ENCODE results near the gene KDM5A.

The KDM5A gene

GRCh38 chr12:254912-255311 is 134.2 kb downstream of the KDM5A start:
- Histone ChIP-seq H3K27ac (ENCODE audit: low read length) (no peak overlapping the region), H3K9me3 (ENCODE audit: control insufficient read depth in 1 of 2, low read length in 2 of 2) (no peaks in the 10 kb centered on the region), H3K27me3 (ENCODE audit: low read depth, low read length) (peaks cover 6% of the 10 kb centered on the region), H3K4me1 (ENCODE audit: control insufficient read depth in 1 of 2, insufficient read depth in 2 of 2, low read length in 2 of 2) (no peaks in the 10 kb centered on the region), H3K36me3 (ENCODE audit: control insufficient read depth in 1 of 2, insufficient read depth in 2 of 2, low read length in 2 of 2) (no peaks in the 10 kb centered on the region), H3K4me3 (ENCODE audit: low read depth in 1 of 2, low read length in 2 of 2) (no peak overlapping the region)

- H3K36me3 ChIP-seq (ENCODE audit: control insufficient read depth in 1 of 2, insufficient read depth in 2 of 2, low read length in 2 of 2) = no peaks in the 10 kb centered on the region
- H3K4me1 ChIP-seq (ENCODE audit: control insufficient read depth in 1 of 2, insufficient read depth in 2 of 2, low read length in 2 of 2) = no peaks in the 10 kb centered on the region
- no peaks in the 10 kb centered on the region for H3K9me3 ChIP-seq (ENCODE audit: control insufficient read depth in 1 of 2, low read length in 2 of 2)
- peaks cover 6% of the 10 kb centered on the region for H3K27me3 ChIP-seq (ENCODE audit: low read depth, low read length)
- no peak overlapping the region for H3K4me3 ChIP-seq (ENCODE audit: low read depth in 1 of 2, low read length in 2 of 2)
- no peak overlapping the region for H3K27ac ChIP-seq (ENCODE audit: low read length)
These were observed 135.1 kb downstream of the KDM5A start for GRCh38 chr12:254039-254438.

GRCh38 chr12:253116-253831 is 135.8 kb downstream of the KDM5A start:
- Histone ChIP-seq H3K27me3 (ENCODE audit: low read depth, low read length) (peaks cover 1% of the 10 kb centered on the region), H3K9me3 (ENCODE audit: control insufficient read depth in 1 of 2, low read length in 2 of 2) (peaks cover 0 to 1% of the 10 kb centered on the region in 2 donors), H3K4me3 (ENCODE audit: low read depth in 1 of 2, low read length in 2 of 2) (no peak overlapping the region), H3K36me3 (ENCODE audit: control insufficient read depth in 1 of 2, insufficient read depth in 2 of 2, low read length in 2 of 2) (no peaks in the 10 kb centered on the region), H3K27ac (ENCODE audit: low read length) (no peak overlapping the region), H3K4me1 (ENCODE audit: control insufficient read depth in 1 of 2, insufficient read depth in 2 of 2, low read length in 2 of 2) (no peaks in the 10 kb centered on the region)

- Histone ChIP-seq H3K4me1 (ENCODE audit: control insufficient read depth in 1 of 2, insufficient read depth in 2 of 2, low read length in 2 of 2) (no peaks in the 10 kb centered on the region), H3K9me3 (ENCODE audit: control insufficient read depth in 1 of 2, low read length in 2 of 2) (peaks cover 0 to 2% of the 10 kb centered on the region in 2 donors), H3K4me3 (ENCODE audit: low read depth in 1 of 2, low read length in 2 of 2) (no peak overlapping the region), H3K36me3 (ENCODE audit: control insufficient read depth in 1 of 2, insufficient read depth in 2 of 2, low read length in 2 of 2) (no peaks in the 10 kb centered on the region), H3K27me3 (ENCODE audit: low read depth, low read length) (no peaks in the 10 kb centered on the region), H3K27ac (ENCODE audit: low read length) (no peak overlapping the region)
These were observed 136.5 kb downstream of the KDM5A start for GRCh38 chr12:252636-253035.

GRCh38 chr12:247271-247670 is 141.8 kb downstream of the KDM5A start:
- Histone ChIP-seq H3K27ac (ENCODE audit: low read length) (no peak overlapping the region), H3K27me3 (ENCODE audit: low read depth, low read length) (no peaks in the 10 kb centered on the region), H3K4me3 (ENCODE audit: low read depth in 1 of 2, low read length in 2 of 2) (no peak overlapping the region), H3K4me1 (ENCODE audit: control insufficient read depth in 1 of 2, insufficient read depth in 2 of 2, low read length in 2 of 2) (no peaks in the 10 kb centered on the region), H3K9me3 (ENCODE audit: control insufficient read depth in 1 of 2, low read length in 2 of 2) (peaks cover 5 to 9% of the 10 kb centered on the region in 2 donors), H3K36me3 (ENCODE audit: control insufficient read depth in 1 of 2, insufficient read depth in 2 of 2, low read length in 2 of 2) (no peaks in the 10 kb centered on the region)

GRCh38 chr12:243381-243780 is 145.7 kb downstream of the KDM5A start:
- Histone ChIP-seq H3K27ac (ENCODE audit: low read length) (no peak overlapping the region), H3K9me3 (ENCODE audit: control insufficient read depth in 1 of 2, low read length in 2 of 2) (peaks cover 5 to 9% of the 10 kb centered on the region in 2 donors), H3K4me3 (ENCODE audit: low read depth in 1 of 2, low read length in 2 of 2) (no peak overlapping the region), H3K27me3 (ENCODE audit: low read depth, low read length) (no peaks in the 10 kb centered on the region), H3K4me1 (ENCODE audit: control insufficient read depth in 1 of 2, insufficient read depth in 2 of 2, low read length in 2 of 2) (no peaks in the 10 kb centered on the region), H3K36me3 (ENCODE audit: control insufficient read depth in 1 of 2, insufficient read depth in 2 of 2, low read length in 2 of 2) (no peaks in the 10 kb centered on the region)

- Histone ChIP-seq H3K36me3 (ENCODE audit: control insufficient read depth in 1 of 2, insufficient read depth in 2 of 2, low read length in 2 of 2) (no peaks in the 10 kb centered on the region), H3K27me3 (ENCODE audit: low read depth, low read length) (no peaks in the 10 kb centered on the region), H3K4me3 (ENCODE audit: low read depth in 1 of 2, low read length in 2 of 2) (no peak overlapping the region), H3K27ac (ENCODE audit: low read length) (no peak overlapping the region), H3K4me1 (ENCODE audit: control insufficient read depth in 1 of 2, insufficient read depth in 2 of 2, low read length in 2 of 2) (no peaks in the 10 kb centered on the region), H3K9me3 (ENCODE audit: control insufficient read depth in 1 of 2, low read length in 2 of 2) (peaks cover 5 to 8% of the 10 kb centered on the region in 2 donors)
These were observed 146.6 kb downstream of the KDM5A start for GRCh38 chr12:242496-242895.

GRCh38 chr12:241266-241665 is 147.9 kb downstream of the KDM5A start:
- Histone ChIP-seq H3K27me3 (ENCODE audit: low read depth, low read length) (no peaks in the 10 kb centered on the region), H3K4me3 (ENCODE audit: low read depth in 1 of 2, low read length in 2 of 2) (no peak overlapping the region), H3K27ac (ENCODE audit: low read length) (no peak overlapping the region), H3K4me1 (ENCODE audit: control insufficient read depth in 1 of 2, insufficient read depth in 2 of 2, low read length in 2 of 2) (no peaks in the 10 kb centered on the region), H3K9me3 (ENCODE audit: control insufficient read depth in 1 of 2, low read length in 2 of 2) (peaks cover 0 to 5% of the 10 kb centered on the region in 2 donors), H3K36me3 (ENCODE audit: control insufficient read depth in 1 of 2, insufficient read depth in 2 of 2, low read length in 2 of 2) (no peaks in the 10 kb centered on the region)

- Histone ChIP-seq H3K4me1 (ENCODE audit: control insufficient read depth in 1 of 2, insufficient read depth in 2 of 2, low read length in 2 of 2) (no peaks in the 10 kb centered on the region), H3K27ac (ENCODE audit: low read length) (no peak overlapping the region), H3K4me3 (ENCODE audit: low read depth in 1 of 2, low read length in 2 of 2) (no peak overlapping the region), H3K27me3 (ENCODE audit: low read depth, low read length) (no peaks in the 10 kb centered on the region), H3K36me3 (ENCODE audit: control insufficient read depth in 1 of 2, insufficient read depth in 2 of 2, low read length in 2 of 2) (no peaks in the 10 kb centered on the region), H3K9me3 (ENCODE audit: control insufficient read depth in 1 of 2, low read length in 2 of 2) (peaks cover 0 to 6% of the 10 kb centered on the region in 2 donors)
These were observed 148.6 kb downstream of the KDM5A start for GRCh38 chr12:240566-240965.

GRCh38 chr12:238736-239398 is 150.3 kb downstream of the KDM5A start:
- Histone ChIP-seq H3K27ac (ENCODE audit: low read length) (no peak overlapping the region), H3K36me3 (ENCODE audit: control insufficient read depth in 1 of 2, insufficient read depth in 2 of 2, low read length in 2 of 2) (no peaks in the 10 kb centered on the region), H3K4me1 (ENCODE audit: control insufficient read depth in 1 of 2, insufficient read depth in 2 of 2, low read length in 2 of 2) (no peaks in the 10 kb centered on the region), H3K4me3 (ENCODE audit: low read depth in 1 of 2, low read length in 2 of 2) (no peak overlapping the region), H3K27me3 (ENCODE audit: low read depth, low read length) (no peaks in the 10 kb centered on the region), H3K9me3 (ENCODE audit: control insufficient read depth in 1 of 2, low read length in 2 of 2) (peaks cover 0 to 9% of the 10 kb centered on the region in 2 donors)

- H3K36me3 ChIP-seq (ENCODE audit: control insufficient read depth in 1 of 2, insufficient read depth in 2 of 2, low read length in 2 of 2) = no peaks in the 10 kb centered on the region
- H3K9me3 ChIP-seq (ENCODE audit: control insufficient read depth in 1 of 2, low read length in 2 of 2) = peaks cover 0 to 9% of the 10 kb centered on the region in 2 donors
- no peaks in the 10 kb centered on the region for H3K27me3 ChIP-seq (ENCODE audit: low read depth, low read length)
- H3K4me3 ChIP-seq (ENCODE audit: low read depth in 1 of 2, low read length in 2 of 2) = no peak overlapping the region
- H3K4me1 ChIP-seq (ENCODE audit: control insufficient read depth in 1 of 2, insufficient read depth in 2 of 2, low read length in 2 of 2) = no peaks in the 10 kb centered on the region
- H3K27ac ChIP-seq (ENCODE audit: low read length) = no peak overlapping the region
These were observed 151.0 kb downstream of the KDM5A start for GRCh38 chr12:238116-238515.

Measured in muscle layer of duodenum (tissue), 2 donors.